ENCODE measurements around the gene PYDC2. TPM values are rescaled to one million over a fixed set of nuclear protein-coding genes. Genes with fewer than 3 reads are reported as not detected.

Gene PYDC2
- total and polyA plus RNA-seq, 2 donors (not counting 3 experiments of a cell fraction or from before 2014, with no cell fraction given) = not detected

DNA sequence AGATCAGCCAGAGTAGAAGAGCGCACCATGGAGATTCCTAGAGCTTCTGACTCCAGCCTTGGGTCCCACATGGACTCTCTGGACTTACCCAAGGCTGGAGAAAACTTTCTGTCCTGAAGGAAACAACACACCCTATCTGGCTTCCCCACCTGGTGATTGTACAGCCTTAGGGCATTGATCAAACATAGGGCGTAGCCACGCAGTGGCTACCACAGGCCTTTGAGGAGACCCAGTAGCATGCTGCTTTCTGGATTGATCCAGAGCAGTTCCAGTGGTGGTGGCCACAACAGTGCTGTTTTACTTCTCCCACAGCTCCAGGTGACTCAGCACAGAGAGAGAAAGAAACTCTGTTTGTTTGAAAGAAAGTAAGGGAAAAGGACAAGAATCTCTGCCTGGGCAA, 23.5 kb downstream of the PYDC2 start:
- Histone ChIP-seq H3K79me2 (ENCODE audit: control insufficient read depth, insufficient read depth, low read length) (no peaks in the 10 kb centered on the region), H3K4me2 (ENCODE audit: insufficient read depth, low read length) (no peak overlapping the region), H3K9me1 (replicated peaks; ENCODE audit: control insufficient read depth, extremely low read depth, insufficient read depth, low read length) (no peaks in the 10 kb centered on the region), H3K27ac (ENCODE audit: insufficient read depth, low read depth, low read length) (no peak overlapping the region), H4K20me1 (replicated peaks; ENCODE audit: control insufficient read depth, extremely low read depth, insufficient read depth, low read length) (no peaks in the 10 kb centered on the region), H2AFZ (ENCODE audit: low read depth, low read length) (no peak overlapping the region), H3K27me3 (ENCODE audit: control insufficient read depth in 2 of 2, insufficient read depth in 2 of 2, low read length in 2 of 2) (no peaks in the 10 kb centered on the region), H3K36me3 (ENCODE audit: control insufficient read depth in 2 of 2, extremely low read depth in 1 of 2, insufficient read depth in 2 of 2, low read length in 2 of 2) (no peaks in the 10 kb centered on the region), H3K9me3 (replicated peaks; ENCODE audit: control insufficient read depth, insufficient read depth, low read length) (no peaks in the 10 kb centered on the region), H3K4me3 (replicated peaks in 1 of 3; ENCODE audit: insufficient read depth in 1 of 3, low read depth in 1 of 3, low read length in 3 of 3) (no peak overlapping the region), H3K9ac (replicated peaks; ENCODE audit: extremely low read depth, insufficient read depth, low read length) (no peak overlapping the region), H3K4me1 (ENCODE audit: control insufficient read depth, extremely low read depth, insufficient read depth, low read length) (no peaks in the 10 kb centered on the region)
- ChIA-PET CTCF (no interaction called here), POLR2A (no interaction called here)
- BruUV-seq (replicated peaks) = no TSS peak
- no peak for FAIRE-seq
- no peak for DNase-seq (ENCODE audit: low read depth, low spot score)
- intact Hi-C loops (cut with micrococcal nuclease) = no loop called here
- no peak for TF ChIP-seq JUN (IDR thresholded peaks at IDR 0.05; ENCODE audit: borderline replicate concordance, insufficient read depth, insufficient read length, low read depth)
- TF ChIP-seq, protein P1, sequence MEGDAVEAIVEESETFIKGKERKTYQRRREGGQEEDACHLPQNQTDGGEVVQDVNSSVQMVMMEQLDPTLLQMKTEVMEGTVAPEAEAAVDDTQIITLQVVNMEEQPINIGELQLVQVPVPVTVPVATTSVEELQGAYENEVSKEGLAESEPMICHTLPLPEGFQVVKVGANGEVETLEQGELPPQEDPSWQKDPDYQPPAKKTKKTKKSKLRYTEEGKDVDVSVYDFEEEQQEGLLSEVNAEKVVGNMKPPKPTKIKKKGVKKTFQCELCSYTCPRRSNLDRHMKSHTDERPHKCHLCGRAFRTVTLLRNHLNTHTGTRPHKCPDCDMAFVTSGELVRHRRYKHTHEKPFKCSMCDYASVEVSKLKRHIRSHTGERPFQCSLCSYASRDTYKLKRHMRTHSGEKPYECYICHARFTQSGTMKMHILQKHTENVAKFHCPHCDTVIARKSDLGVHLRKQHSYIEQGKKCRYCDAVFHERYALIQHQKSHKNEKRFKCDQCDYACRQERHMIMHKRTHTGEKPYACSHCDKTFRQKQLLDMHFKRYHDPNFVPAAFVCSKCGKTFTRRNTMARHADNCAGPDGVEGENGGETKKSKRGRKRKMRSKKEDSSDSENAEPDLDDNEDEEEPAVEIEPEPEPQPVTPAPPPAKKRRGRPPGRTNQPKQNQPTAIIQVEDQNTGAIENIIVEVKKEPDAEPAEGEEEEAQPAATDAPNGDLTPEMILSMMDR (IDR thresholded peaks at IDR 0.05; ENCODE audit: extremely low read depth in 1 of 2, insufficient read depth in 1 of 2, low read depth in 1 of 2, low read length in 2 of 2) = no peak
- no peak for TF ChIP-seq MYC (IDR thresholded peaks at IDR 0.05; ENCODE audit: low read depth, low read length)
- TF ChIP-seq POLR2AphosphoS5 (IDR thresholded peaks at IDR 0.05; ENCODE audit: insufficient read depth, low read depth, low read length) = no peak
- no peak for TF ChIP-seq EZH2 (IDR thresholded peaks at IDR 0.05; ENCODE audit: borderline replicate concordance, low read depth, low read length, severe bottlenecking)
- no peak for TF ChIP-seq FOS (IDR thresholded peaks at IDR 0.05; ENCODE audit: borderline replicate concordance, insufficient read depth, low read length)
- dilution Hi-C loops (cut with MboI; ENCODE audit: extremely low pct_ligation_motif_present, low sequenced_read_pairs) = no loop called here

DNA sequence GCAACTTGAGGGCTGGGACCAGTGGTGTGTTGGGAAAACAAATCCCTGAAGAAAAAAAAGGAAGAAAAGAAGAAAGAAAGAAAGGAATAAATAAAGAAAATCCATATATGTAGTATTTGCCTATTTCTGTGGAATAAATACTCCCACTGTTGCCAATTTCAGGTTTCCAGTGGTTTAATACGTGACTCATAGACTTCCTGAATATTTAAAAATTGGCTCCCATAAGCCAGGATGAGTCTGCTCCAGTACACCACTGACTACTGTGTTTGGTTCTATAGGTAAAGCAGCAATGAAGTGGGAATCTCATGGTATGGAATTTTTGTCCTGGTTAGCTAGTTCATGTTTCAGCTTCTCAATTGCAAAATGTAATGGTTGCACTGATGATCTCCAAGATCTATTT, 31.6 kb downstream of the PYDC2 start:
- Histone ChIP-seq H4K20me1 (replicated peaks; ENCODE audit: control insufficient read depth, extremely low read depth, insufficient read depth, low read length) (no peaks in the 10 kb centered on the region), H3K27me3 (ENCODE audit: control insufficient read depth in 2 of 2, insufficient read depth in 2 of 2, low read length in 2 of 2) (no peaks in the 10 kb centered on the region), H3K9me1 (replicated peaks; ENCODE audit: control insufficient read depth, extremely low read depth, insufficient read depth, low read length) (no peaks in the 10 kb centered on the region), H3K36me3 (ENCODE audit: control insufficient read depth in 2 of 2, extremely low read depth in 1 of 2, insufficient read depth in 2 of 2, low read length in 2 of 2) (no peaks in the 10 kb centered on the region), H3K4me3 (replicated peaks in 1 of 3; ENCODE audit: insufficient read depth in 1 of 3, low read depth in 1 of 3, low read length in 3 of 3) (no peak overlapping the region), H3K79me2 (ENCODE audit: control insufficient read depth, insufficient read depth, low read length) (no peaks in the 10 kb centered on the region), H3K9ac (replicated peaks; ENCODE audit: extremely low read depth, insufficient read depth, low read length) (no peak overlapping the region), H3K27ac (ENCODE audit: insufficient read depth, low read depth, low read length) (no peak overlapping the region), H3K4me2 (ENCODE audit: insufficient read depth, low read length) (no peak overlapping the region), H2AFZ (ENCODE audit: low read depth, low read length) (no peak overlapping the region), H3K9me3 (replicated peaks; ENCODE audit: control insufficient read depth, insufficient read depth, low read length) (no peaks in the 10 kb centered on the region), H3K4me1 (ENCODE audit: control insufficient read depth, extremely low read depth, insufficient read depth, low read length) (no peaks in the 10 kb centered on the region)
- no TSS peak for BruUV-seq (replicated peaks)
- CTCF ChIA-PET = no interaction called here
- DNase-seq (ENCODE audit: low read depth, low spot score) = peak; percentile 9
- dilution Hi-C loops (cut with MboI; ENCODE audit: extremely low pct_ligation_motif_present, low sequenced_read_pairs) (no loop called here), intact Hi-C loops (cut with micrococcal nuclease) (no loop called here)
- TF ChIP-seq EZH2 (IDR thresholded peaks at IDR 0.05; ENCODE audit: borderline replicate concordance, low read depth, low read length, severe bottlenecking) (no peak), FOS (IDR thresholded peaks at IDR 0.05; ENCODE audit: borderline replicate concordance, insufficient read depth, low read length) (peak; percentile 43), JUN (IDR thresholded peaks at IDR 0.05; ENCODE audit: borderline replicate concordance, insufficient read depth, insufficient read length, low read depth) (peak; percentile 16)
- no peak for FAIRE-seq
- POLR2A ChIA-PET = no interaction called here
